ENCODE data around the gene UBE2QL1.

Gene UBE2QL1

GRCh38 chr5:6455571-6456200 is 7.0 kb downstream of the UBE2QL1 start:
- no peak for DNase-seq

GRCh38 chr5:6456766-6457370 is 8.2 kb downstream of the UBE2QL1 start:
- no peak for DNase-seq

GRCh38 chr5:6457592-6457991 is 8.9 kb downstream of the UBE2QL1 start:
- no peak for DNase-seq

GRCh38 chr5:6458833-6459232 is 10.2 kb downstream of the UBE2QL1 start:
- DNase-seq, result no peak

GRCh38 chr5:6459896-6460295 is 11.2 kb downstream of the UBE2QL1 start:
- DNase-seq, result no peak

GRCh38 chr5:6461006-6461405 is 12.3 kb downstream of the UBE2QL1 start:
- DNase-seq, result no peak

GRCh38 chr5:6461793-6462650 is 13.4 kb downstream of the UBE2QL1 start:
- no peak for DNase-seq

- no peak for DNase-seq
Measured at GRCh38 chr5:6462671-6463070, 14.0 kb downstream of the UBE2QL1 start.

GRCh38 chr5:6464441-6464840 is 15.8 kb downstream of the UBE2QL1 start:
- no peak for DNase-seq

GRCh38 chr5:6465831-6466790 is 17.5 kb downstream of the UBE2QL1 start:
- DNase-seq, result no peak

- no peak for DNase-seq
Measured at GRCh38 chr5:6466975-6467567, 18.4 kb downstream of the UBE2QL1 start.

- DNase-seq, result no peak
Measured at GRCh38 chr5:6467591-6467990, 18.9 kb downstream of the UBE2QL1 start.

GRCh38 chr5:6468104-6468503 is 19.4 kb downstream of the UBE2QL1 start:
- no peak for DNase-seq

GRCh38 chr5:6468870-6469269 is 20.2 kb downstream of the UBE2QL1 start:
- no peak for DNase-seq

GRCh38 chr5:6469836-6470235 is 21.2 kb downstream of the UBE2QL1 start:
- DNase-seq, result no peak

GRCh38 chr5:6470672-6471071 is 22.0 kb downstream of the UBE2QL1 start:
- DNase-seq, result no peak

- no peak for DNase-seq
Measured at GRCh38 chr5:6471252-6471651, 22.6 kb downstream of the UBE2QL1 start.

- DNase-seq, result no peak
Measured at GRCh38 chr5:6472792-6473191, 24.1 kb downstream of the UBE2QL1 start.

- no peak for DNase-seq
Measured at GRCh38 chr5:6473284-6473683, 24.6 kb downstream of the UBE2QL1 start.

GRCh38 chr5:6475626-6476312 is 27.1 kb downstream of the UBE2QL1 start:
- no peak for DNase-seq

GRCh38 chr5:6476313-6476661 is 27.6 kb downstream of the UBE2QL1 start:
- DNase-seq, result no peak

GRCh38 chr5:6478793-6479192 is 30.1 kb downstream of the UBE2QL1 start:
- DNase-seq, result no peak

All from suppressor macrophage treated with lipopolysaccharide for 1 hour (primary cell).